Activated effector memory CD4-positive, alpha-beta T cell treated with anti-CD3 and anti-CD28 coated beads, Interleukin-2, amount 50 U/mL, for 16 hours (primary cell): ENCODE data around the gene CLEC5A.
"Not testable (repeated sequence)": the region's sequence is repeated elsewhere in the genome, so short reads cannot be mapped to it uniquely, and the experiment has no call there.

Source experiments
- DNase-seq: peaks from one replicate; pipeline ENCODE4 v3.0.0-alpha.2; 2020

CLEC5A gene

GRCh38 chr7:141945356-141945755 is 1.4 kb downstream of the CLEC5A start:
- no peak for DNase-seq

GRCh38 chr7:141944811-141945210 is 2.0 kb downstream of the CLEC5A start:
- no peak for DNase-seq

- DNase-seq = no peak
Observed at GRCh38 chr7:141943846-141944245, 2.9 kb downstream of the CLEC5A start.

GRCh38 chr7:141941075-141941474 is 5.7 kb downstream of the CLEC5A start:
- DNase-seq = no peak

GRCh38 chr7:141930211-141930610 is 16.6 kb downstream of the CLEC5A start:
- DNase-seq = no peak

- no peak for DNase-seq
Observed at GRCh38 chr7:141928845-141929195, 18.0 kb downstream of the CLEC5A start.

GRCh38 chr7:141928146-141928844 is 18.5 kb downstream of the CLEC5A start:
- DNase-seq = no peak

- no peak for DNase-seq
Observed at GRCh38 chr7:141920281-141920680, 26.5 kb downstream of the CLEC5A start.

- no peak for DNase-seq
Observed at GRCh38 chr7:141916099-141916498, 30.7 kb downstream of the CLEC5A start, which contains the start of gene OR9A4. TSS of gene OR9A4 (plus strand) at chr7:141916399. CDS start at chr7:141918876, 2,477 bp downstream.

GRCh38 chr7:141915565-141915964 is 31.2 kb downstream of the CLEC5A start:
- no peak for DNase-seq

GRCh38 chr7:141911391-141911790 is 35.4 kb downstream of the CLEC5A start:
- DNase-seq = no peak

- no peak for DNase-seq
Observed at GRCh38 chr7:141906285-141906684, 40.5 kb downstream of the CLEC5A start.

- not testable (repeated sequence) for DNase-seq
Observed at GRCh38 chr7:141899366-141899765, 47.4 kb downstream of the CLEC5A start.

- no peak for DNase-seq
Observed at GRCh38 chr7:141891336-141891735, 55.4 kb downstream of the CLEC5A start.

- DNase-seq = no peak
Observed at GRCh38 chr7:141889321-141889720, 57.5 kb downstream of the CLEC5A start.

- no peak for DNase-seq
Observed at GRCh38 chr7:141884539-141885225, 62.1 kb downstream of the CLEC5A start.

- no peak for DNase-seq
Observed at GRCh38 chr7:141880960-141881359, 65.8 kb downstream of the CLEC5A start.

- no peak for DNase-seq
Observed at GRCh38 chr7:141877365-141877764, 69.4 kb downstream of the CLEC5A start.
